ENCODE measurements around the gene RNASEH1.

RNASEH1 gene

GRCh38 chr2:3598197-3598910 is 40.2 kb upstream of the RNASEH1 start:
- Mint-ChIP-seq H3K27ac (no peak overlapping the region), H3K27me3 (ENCODE audit: low read depth) (peaks cover 13% of the 10 kb centered on the region), H3K9me3 (no peaks in the 10 kb centered on the region), H3K36me3 (ENCODE audit: low read depth) (no peaks in the 10 kb centered on the region), H3K4me1 (ENCODE audit: low read depth) (peaks cover 11% of the 10 kb centered on the region), H3K4me3 (no peak overlapping the region)

- H3K36me3 Mint-ChIP-seq (ENCODE audit: low read depth), result no peaks in the 10 kb centered on the region
- H3K4me1 Mint-ChIP-seq (ENCODE audit: low read depth), result peaks cover 11% of the 10 kb centered on the region
- peaks cover 13% of the 10 kb centered on the region for H3K27me3 Mint-ChIP-seq (ENCODE audit: low read depth)
- no peak overlapping the region for H3K27ac Mint-ChIP-seq
- no peak overlapping the region for H3K4me3 Mint-ChIP-seq
- H3K9me3 Mint-ChIP-seq, result no peaks in the 10 kb centered on the region
Measured at GRCh38 chr2:3597567-3597966, 39.4 kb upstream of the RNASEH1 start.

- H3K27ac Mint-ChIP-seq, result no peak overlapping the region
- H3K4me3 Mint-ChIP-seq, result no peak overlapping the region
- no peaks in the 10 kb centered on the region for H3K36me3 Mint-ChIP-seq (ENCODE audit: low read depth)
- no peaks in the 10 kb centered on the region for H3K9me3 Mint-ChIP-seq
- peaks cover 11% of the 10 kb centered on the region for H3K4me1 Mint-ChIP-seq (ENCODE audit: low read depth)
- peaks cover 13% of the 10 kb centered on the region for H3K27me3 Mint-ChIP-seq (ENCODE audit: low read depth)
Measured at GRCh38 chr2:3596901-3597417, 38.8 kb upstream of the RNASEH1 start.

- H3K4me3 Mint-ChIP-seq, result no peak overlapping the region
- peaks cover 13% of the 10 kb centered on the region for H3K27me3 Mint-ChIP-seq (ENCODE audit: low read depth)
- H3K4me1 Mint-ChIP-seq (ENCODE audit: low read depth), result peaks cover 11% of the 10 kb centered on the region
- no peaks in the 10 kb centered on the region for H3K36me3 Mint-ChIP-seq (ENCODE audit: low read depth)
- no peak overlapping the region for H3K27ac Mint-ChIP-seq
- H3K9me3 Mint-ChIP-seq, result no peaks in the 10 kb centered on the region
Measured at GRCh38 chr2:3595985-3596384, 37.9 kb upstream of the RNASEH1 start.

GRCh38 chr2:3595404-3595803 is 37.3 kb upstream of the RNASEH1 start:
- Mint-ChIP-seq H3K4me1 (ENCODE audit: low read depth) (peaks cover 11% of the 10 kb centered on the region), H3K27ac (no peak overlapping the region), H3K36me3 (ENCODE audit: low read depth) (no peaks in the 10 kb centered on the region)

GRCh38 chr2:3594493-3595281 is 36.6 kb upstream of the RNASEH1 start, which contains the start of gene COLEC11:
Gene COLEC11, plus strand, starts transcription at chr2:3595112. Its CDS starts 9,229 bp downstream, at chr2:3604341.
- no peaks in the 10 kb centered on the region for H3K9me3 Mint-ChIP-seq
- H3K4me1 Mint-ChIP-seq (ENCODE audit: low read depth), result peaks cover 11% of the 10 kb centered on the region
- no peak within 1 kb of the TSS for H3K4me3 Mint-ChIP-seq
- H3K27ac Mint-ChIP-seq, result no peak within 1 kb of the TSS
- peaks cover 13% of the 10 kb centered on the region for H3K27me3 Mint-ChIP-seq (ENCODE audit: low read depth)
- no peaks in the 10 kb centered on the region for H3K36me3 Mint-ChIP-seq (ENCODE audit: low read depth)

More at GRCh38 chr2:3595404-3595803, 37.3 kb upstream of the RNASEH1 start:
- Mint-ChIP-seq H3K27me3 (ENCODE audit: low read depth) (peaks cover 13% of the 10 kb centered on the region), H3K9me3 (no peaks in the 10 kb centered on the region), H3K4me3 (no peak overlapping the region)

GRCh38 chr2:3589086-3589485 is 31.0 kb upstream of the RNASEH1 start:
- no peaks in the 10 kb centered on the region for H3K9me3 Mint-ChIP-seq
- no peaks in the 10 kb centered on the region for H3K36me3 Mint-ChIP-seq (ENCODE audit: low read depth)
- H3K27me3 Mint-ChIP-seq (ENCODE audit: low read depth), result no peaks in the 10 kb centered on the region
- H3K4me1 Mint-ChIP-seq (ENCODE audit: low read depth), result peaks cover 3% of the 10 kb centered on the region
- no peak overlapping the region for H3K4me3 Mint-ChIP-seq
- no peak overlapping the region for H3K27ac Mint-ChIP-seq

- H3K36me3 Mint-ChIP-seq (ENCODE audit: low read depth), result no peaks in the 10 kb centered on the region
- no peaks in the 10 kb centered on the region for H3K27me3 Mint-ChIP-seq (ENCODE audit: low read depth)
- H3K9me3 Mint-ChIP-seq, result no peaks in the 10 kb centered on the region
- H3K27ac Mint-ChIP-seq, result no peak overlapping the region
- peaks cover 3% of the 10 kb centered on the region for H3K4me1 Mint-ChIP-seq (ENCODE audit: low read depth)
- H3K4me3 Mint-ChIP-seq, result no peak overlapping the region
Measured at GRCh38 chr2:3588084-3588483, 30.0 kb upstream of the RNASEH1 start.

GRCh38 chr2:3587432-3587831 is 29.3 kb upstream of the RNASEH1 start:
- H3K27me3 Mint-ChIP-seq (ENCODE audit: low read depth), result no peaks in the 10 kb centered on the region
- H3K4me1 Mint-ChIP-seq (ENCODE audit: low read depth), result peaks cover 3% of the 10 kb centered on the region
- no peak overlapping the region for H3K4me3 Mint-ChIP-seq
- H3K27ac Mint-ChIP-seq, result no peak overlapping the region
- H3K9me3 Mint-ChIP-seq, result no peaks in the 10 kb centered on the region
- no peaks in the 10 kb centered on the region for H3K36me3 Mint-ChIP-seq (ENCODE audit: low read depth)

- Mint-ChIP-seq H3K4me3 (no peak overlapping the region), H3K36me3 (ENCODE audit: low read depth) (peaks cover under 1% of the 10 kb centered on the region), H3K4me1 (ENCODE audit: low read depth) (peaks cover 3% of the 10 kb centered on the region), H3K9me3 (no peaks in the 10 kb centered on the region), H3K27me3 (ENCODE audit: low read depth) (no peaks in the 10 kb centered on the region), H3K27ac (no peak overlapping the region)
Measured at GRCh38 chr2:3587021-3587420, 28.9 kb upstream of the RNASEH1 start.

GRCh38 chr2:3586220-3586619 is 28.1 kb upstream of the RNASEH1 start:
- H3K4me1 Mint-ChIP-seq (ENCODE audit: low read depth), result peaks cover 7% of the 10 kb centered on the region
- H3K4me3 Mint-ChIP-seq, result no peak overlapping the region
- H3K9me3 Mint-ChIP-seq, result no peaks in the 10 kb centered on the region
- peaks cover 6% of the 10 kb centered on the region for H3K36me3 Mint-ChIP-seq (ENCODE audit: low read depth)
- no peaks in the 10 kb centered on the region for H3K27me3 Mint-ChIP-seq (ENCODE audit: low read depth)
- no peak overlapping the region for H3K27ac Mint-ChIP-seq

- H3K36me3 Mint-ChIP-seq (ENCODE audit: low read depth), result peaks cover 11% of the 10 kb centered on the region
- no peak overlapping the region for H3K4me3 Mint-ChIP-seq
- peaks cover 7% of the 10 kb centered on the region for H3K4me1 Mint-ChIP-seq (ENCODE audit: low read depth)
- no peaks in the 10 kb centered on the region for H3K27me3 Mint-ChIP-seq (ENCODE audit: low read depth)
- H3K27ac Mint-ChIP-seq, result no peak overlapping the region
- no peaks in the 10 kb centered on the region for H3K9me3 Mint-ChIP-seq
Measured at GRCh38 chr2:3585261-3586109, 27.4 kb upstream of the RNASEH1 start.

- H3K27me3 Mint-ChIP-seq (ENCODE audit: low read depth), result no peaks in the 10 kb centered on the region
- H3K36me3 Mint-ChIP-seq (ENCODE audit: low read depth), result peaks cover 14% of the 10 kb centered on the region
- peaks cover 7% of the 10 kb centered on the region for H3K4me1 Mint-ChIP-seq (ENCODE audit: low read depth)
- H3K4me3 Mint-ChIP-seq, result no peak overlapping the region
- H3K27ac Mint-ChIP-seq, result no peak overlapping the region
- no peaks in the 10 kb centered on the region for H3K9me3 Mint-ChIP-seq
Measured at GRCh38 chr2:3584608-3585260, 26.6 kb upstream of the RNASEH1 start.

GRCh38 chr2:3584076-3584475 is 25.9 kb upstream of the RNASEH1 start:
- Mint-ChIP-seq H3K9me3 (no peaks in the 10 kb centered on the region), H3K4me3 (no peak overlapping the region), H3K27ac (no peak overlapping the region), H3K27me3 (ENCODE audit: low read depth) (no peaks in the 10 kb centered on the region), H3K36me3 (ENCODE audit: low read depth) (peaks cover 19% of the 10 kb centered on the region), H3K4me1 (ENCODE audit: low read depth) (peaks cover 11% of the 10 kb centered on the region)
